ENCODE data around the gene GPR68. TPM values are rescaled to one million over a fixed set of nuclear protein-coding genes. Genes with fewer than 3 reads are reported as not detected.
"Not testable (repeated sequence)": the region's sequence is repeated elsewhere in the genome, so short reads cannot be mapped to it uniquely, and the experiment has no call there.

The GPR68 gene
- polyA plus RNA-seq, 1 donor from 2014 or later, result 2.1 TPM

GRCh38 chr14:91202234-91202974 lies 42.1 kb downstream of the GPR68 start:
- H3K27ac ChIP-seq (ENCODE audit: low read length), result no peak overlapping the region
- peaks cover 10% of the 10 kb centered on the region for H3K36me3 ChIP-seq (ENCODE audit: insufficient read depth, low read length)
- no peak overlapping the region for H3K9ac ChIP-seq (ENCODE audit: low read length)

GRCh38 chr14:91200802-91201201 lies 43.7 kb downstream of the GPR68 start:
- H3K27ac ChIP-seq (ENCODE audit: low read length); H3K79me2 ChIP-seq (replicated peaks; ENCODE audit: insufficient read depth, low read length); H4K20me1 ChIP-seq (ENCODE audit: insufficient read depth); H3K9ac ChIP-seq (ENCODE audit: low read length); H3K9me2 ChIP-seq (ENCODE audit: insufficient read depth, low read length); H3K9me3 ChIP-seq (ENCODE audit: low read length); H2AFZ ChIP-seq (ENCODE audit: low read depth, low read length); H3K4me3 ChIP-seq (ENCODE audit: low read length); H3F3A ChIP-seq (ENCODE audit: insufficient read depth, low read length, poor library complexity, severe bottlenecking); H3K36me3 ChIP-seq (ENCODE audit: insufficient read depth, low read length); H3K27me3 ChIP-seq (ENCODE audit: insufficient read depth, low read depth, low read length); H3K4me2 ChIP-seq (ENCODE audit: low read length): not testable (repeated sequence)

More at GRCh38 chr14:91202234-91202974, 42.1 kb downstream of the GPR68 start:
- H4K20me1 ChIP-seq (ENCODE audit: insufficient read depth), result no peaks in the 10 kb centered on the region
- no peak overlapping the region for H3K4me3 ChIP-seq (ENCODE audit: low read length)
- no peak for TF ChIP-seq EZH2 (IDR thresholded peaks at IDR 0.05; ENCODE audit: borderline replicate concordance, insufficient read depth, low read length, poor library complexity, severe bottlenecking)
- no peak for TF ChIP-seq RAD21 (conservative IDR thresholded peaks at IDR 0.05)
- H3K27me3 ChIP-seq (ENCODE audit: insufficient read depth, low read depth, low read length), result no peaks in the 10 kb centered on the region
- no peaks in the 10 kb centered on the region for H3F3A ChIP-seq (ENCODE audit: insufficient read depth, low read length, poor library complexity, severe bottlenecking)
- no peaks in the 10 kb centered on the region for H3K79me2 ChIP-seq (replicated peaks; ENCODE audit: insufficient read depth, low read length)
- no peaks in the 10 kb centered on the region for H3K9me3 ChIP-seq (ENCODE audit: low read length)
- no peak overlapping the region for H3K4me2 ChIP-seq (ENCODE audit: low read length)
- no peaks in the 10 kb centered on the region for H3K9me2 ChIP-seq (ENCODE audit: insufficient read depth, low read length)
- H2AFZ ChIP-seq (ENCODE audit: low read depth, low read length), result no peak overlapping the region

- no peak overlapping the region for H3K9ac ChIP-seq (ENCODE audit: low read length)
- H3K36me3 ChIP-seq (ENCODE audit: insufficient read depth, low read length), result no peaks in the 10 kb centered on the region
- no peaks in the 10 kb centered on the region for H4K20me1 ChIP-seq (ENCODE audit: insufficient read depth)
- H2AFZ ChIP-seq (ENCODE audit: low read depth, low read length), result no peak overlapping the region
- no peaks in the 10 kb centered on the region for H3K27me3 ChIP-seq (ENCODE audit: insufficient read depth, low read depth, low read length)
- H3K4me3 ChIP-seq (ENCODE audit: low read length), result no peak overlapping the region
- H3K4me2 ChIP-seq (ENCODE audit: low read length), result no peak overlapping the region
- no peaks in the 10 kb centered on the region for H3K79me2 ChIP-seq (replicated peaks; ENCODE audit: insufficient read depth, low read length)
- no peak overlapping the region for H3K27ac ChIP-seq (ENCODE audit: low read length)
- H3F3A ChIP-seq (ENCODE audit: insufficient read depth, low read length, poor library complexity, severe bottlenecking), result no peaks in the 10 kb centered on the region
- H3K9me2 ChIP-seq (ENCODE audit: insufficient read depth, low read length), result no peaks in the 10 kb centered on the region
- H3K9me3 ChIP-seq (ENCODE audit: low read length), result no peaks in the 10 kb centered on the region
- TF ChIP-seq SMC3 (conservative IDR thresholded peaks at IDR 0.05; ENCODE audit: poor library complexity), result no peak
- no peak for TF ChIP-seq TAF1 (IDR thresholded peaks at IDR 0.05; ENCODE audit: low read depth)
- no peak for TF ChIP-seq EP300 (conservative IDR thresholded peaks at IDR 0.05; ENCODE audit: poor library complexity, severe bottlenecking)
- TF ChIP-seq REST (IDR thresholded peaks at IDR 0.05; ENCODE audit: borderline replicate concordance), result no peak
- TF ChIP-seq POLR2AphosphoS5 (IDR thresholded peaks at IDR 0.05), result no peak
- no peak for TF ChIP-seq EZH2 (IDR thresholded peaks at IDR 0.05; ENCODE audit: borderline replicate concordance, insufficient read depth, low read length, poor library complexity, severe bottlenecking)
- no peak for TF ChIP-seq RAD21 (conservative IDR thresholded peaks at IDR 0.05)
- TF ChIP-seq MXI1 (conservative IDR thresholded peaks at IDR 0.05; ENCODE audit: poor library complexity, severe bottlenecking), result no peak
- no peak for TF ChIP-seq CTCF (IDR thresholded peaks at IDR 0.05; ENCODE audit: poor library complexity, severe bottlenecking)
These were observed 46.9 kb downstream of the GPR68 start for GRCh38 chr14:91197631-91198030.

Measured in neural cell (in vitro differentiated cells).